IPS-18a (cell line): Measurements from ENCODE around the gene OR2T10.
"Not testable (repeated sequence)": the region's sequence is repeated elsewhere in the genome, so short reads cannot be mapped to it uniquely, and the experiment has no call there.

Source experiments
- H3K27ac ChIP-seq: one replicate; pipeline ENCODE4 v1.5.1; 2013; ENCODE audit warnings: low read length
- H3K27me3 ChIP-seq: one replicate; pipeline ENCODE4 v1.6.1; 2013; ENCODE audit warnings: mild to moderate bottlenecking, low read length; ENCODE audit not compliant: control insufficient read depth, insufficient read depth
- H3K36me3 ChIP-seq: one replicate; pipeline ENCODE4 v1.6.1; 2013; ENCODE audit warnings: low read depth, low read length; ENCODE audit not compliant: control insufficient read depth
- H3K4me1 ChIP-seq: one replicate; pipeline ENCODE4 v1.6.1; 2013; ENCODE audit warnings: low read depth, low read length; ENCODE audit not compliant: control insufficient read depth
- H3K4me3 ChIP-seq: one replicate; pipeline ENCODE4 v1.5.1; 2013; ENCODE audit warnings: low read length
- H3K9ac ChIP-seq: one replicate; pipeline ENCODE4 v1.6.1; 2013; ENCODE audit warnings: mild to moderate bottlenecking, low read length, moderate library complexity
- H3K9me3 ChIP-seq: one replicate; pipeline ENCODE4 v1.6.1; 2013; ENCODE audit warnings: low read depth, low read length; ENCODE audit not compliant: control insufficient read depth

OR2T10 gene, protein sequence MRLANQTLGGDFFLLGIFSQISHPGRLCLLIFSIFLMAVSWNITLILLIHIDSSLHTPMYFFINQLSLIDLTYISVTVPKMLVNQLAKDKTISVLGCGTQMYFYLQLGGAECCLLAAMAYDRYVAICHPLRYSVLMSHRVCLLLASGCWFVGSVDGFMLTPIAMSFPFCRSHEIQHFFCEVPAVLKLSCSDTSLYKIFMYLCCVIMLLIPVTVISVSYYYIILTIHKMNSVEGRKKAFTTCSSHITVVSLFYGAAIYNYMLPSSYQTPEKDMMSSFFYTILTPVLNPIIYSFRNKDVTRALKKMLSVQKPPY

DNA sequence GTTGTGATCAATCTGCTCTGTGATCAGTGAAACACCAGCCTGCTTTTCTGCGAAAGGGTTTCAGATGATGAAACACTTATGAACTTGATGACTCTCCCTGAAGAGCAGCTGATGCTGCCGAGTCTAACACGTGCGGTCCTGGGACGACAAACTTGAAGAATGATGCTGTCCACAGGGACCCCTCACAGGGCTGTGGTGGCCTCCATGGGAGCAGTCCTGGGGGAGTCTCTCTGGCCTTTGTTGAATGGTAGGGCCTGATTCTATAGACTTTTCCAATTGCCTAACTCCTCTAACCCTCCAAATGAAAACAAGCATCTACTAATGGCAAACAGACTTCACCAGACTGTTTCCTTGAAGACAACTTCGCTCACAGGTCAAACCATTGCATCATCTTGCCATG lies at the start of gene OR2T10:
OR2T10 (minus strand) TSS at position 112 of the 400 bp plus-strand sequence. CDS start 3,932 bp downstream, outside the sequence.
- H3K9me3 ChIP-seq = peaks cover 76% of the 10 kb centered on the region
- H3K4me1 ChIP-seq = no peaks in the 10 kb centered on the region
- H3K27me3 ChIP-seq = no peaks in the 10 kb centered on the region
- H3K36me3 ChIP-seq = no peaks in the 10 kb centered on the region
- H3K4me3 ChIP-seq = no peak within 1 kb of the TSS
- no peak within 1 kb of the TSS for H3K9ac ChIP-seq
- no peak within 1 kb of the TSS for H3K27ac ChIP-seq

- not testable (repeated sequence) for H3K4me3 ChIP-seq, H3K36me3 ChIP-seq, H3K9ac ChIP-seq, H3K27ac ChIP-seq, H3K27me3 ChIP-seq, H3K9me3 ChIP-seq, H3K4me1 ChIP-seq
Measured at GRCh38 chr1:248645178-248645577, 47.7 kb upstream of the OR2T10 start, which contains the start of gene OR2T35. OR2T35 (minus strand) TSS chr1:248645278; CDS start chr1:248639258, 6,020 bp downstream.

DNA sequence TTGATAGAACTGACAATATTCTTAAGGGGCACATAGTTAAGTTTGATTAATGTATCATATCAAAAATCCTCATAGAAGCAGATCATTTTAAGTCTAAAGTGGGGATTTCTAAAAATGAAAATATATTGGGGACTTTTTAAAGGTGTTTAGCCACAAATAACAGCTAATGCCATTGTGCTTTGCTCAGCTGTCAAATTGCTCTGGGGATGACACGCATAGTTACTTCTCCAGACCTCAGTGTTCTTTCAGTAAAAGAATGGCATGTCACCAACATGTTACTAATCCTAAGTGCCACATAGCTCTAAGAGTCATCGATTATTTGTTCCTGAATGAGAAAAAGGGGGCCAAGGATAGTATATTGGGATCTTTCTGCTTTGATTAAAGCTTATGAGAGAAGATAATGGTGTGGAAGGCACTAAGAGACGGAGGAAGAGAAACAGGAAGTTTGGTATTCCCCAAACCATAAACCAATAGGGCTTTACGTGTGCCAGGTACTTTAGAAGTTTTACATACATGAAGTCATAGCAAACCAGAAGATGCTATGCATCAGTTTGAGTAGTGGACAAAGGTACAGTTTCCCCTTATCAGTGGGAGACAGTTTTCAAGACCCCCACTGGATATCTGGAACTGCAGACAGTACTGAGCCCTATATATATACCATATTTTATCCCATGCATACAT lies 45.6 kb upstream of the OR2T10 start:
- not testable (repeated sequence) for H3K27me3 ChIP-seq, H3K9ac ChIP-seq, H3K27ac ChIP-seq, H3K4me1 ChIP-seq, H3K9me3 ChIP-seq, H3K36me3 ChIP-seq, H3K4me3 ChIP-seq

GRCh38 chr1:248641583-248641982 lies 44.1 kb upstream of the OR2T10 start:
- H3K27ac ChIP-seq, H3K9me3 ChIP-seq, H3K36me3 ChIP-seq, H3K27me3 ChIP-seq, H3K9ac ChIP-seq, H3K4me1 ChIP-seq, H3K4me3 ChIP-seq: not testable (repeated sequence)

- not testable (repeated sequence) for H3K36me3 ChIP-seq, H3K4me3 ChIP-seq, H3K9me3 ChIP-seq, H3K27ac ChIP-seq, H3K9ac ChIP-seq, H3K27me3 ChIP-seq, H3K4me1 ChIP-seq
Measured at GRCh38 chr1:248640906-248641305, 43.4 kb upstream of the OR2T10 start.

DNA sequence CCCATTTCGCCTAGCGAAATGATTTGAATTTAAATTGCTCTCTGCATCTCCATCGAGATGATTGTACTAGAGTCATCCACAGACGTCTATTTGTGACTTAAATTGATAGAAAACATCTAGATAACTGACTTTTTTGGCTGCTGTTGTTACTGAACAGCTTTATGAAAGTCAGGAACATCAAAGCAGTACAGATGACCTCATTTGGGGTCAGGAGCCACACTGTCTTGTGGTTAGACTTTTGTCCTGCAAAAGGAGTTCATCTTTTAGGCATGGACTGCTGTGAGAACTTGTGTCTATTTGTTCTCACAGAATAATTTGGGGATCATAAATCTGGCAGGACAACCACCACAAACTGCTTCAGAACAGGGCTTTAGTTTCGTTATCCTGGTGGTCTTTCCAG lies 42.2 kb upstream of the OR2T10 start:
- not testable (repeated sequence) for H3K27me3 ChIP-seq, H3K36me3 ChIP-seq, H3K9ac ChIP-seq, H3K9me3 ChIP-seq, H3K27ac ChIP-seq, H3K4me1 ChIP-seq, H3K4me3 ChIP-seq

- not testable (repeated sequence) for H3K4me3 ChIP-seq, H3K27me3 ChIP-seq, H3K4me1 ChIP-seq, H3K36me3 ChIP-seq, H3K9ac ChIP-seq, H3K27ac ChIP-seq
- H3K9me3 ChIP-seq = peaks cover 11% of the 10 kb centered on the region
Measured at GRCh38 chr1:248636612-248637011, 39.1 kb upstream of the OR2T10 start.

DNA sequence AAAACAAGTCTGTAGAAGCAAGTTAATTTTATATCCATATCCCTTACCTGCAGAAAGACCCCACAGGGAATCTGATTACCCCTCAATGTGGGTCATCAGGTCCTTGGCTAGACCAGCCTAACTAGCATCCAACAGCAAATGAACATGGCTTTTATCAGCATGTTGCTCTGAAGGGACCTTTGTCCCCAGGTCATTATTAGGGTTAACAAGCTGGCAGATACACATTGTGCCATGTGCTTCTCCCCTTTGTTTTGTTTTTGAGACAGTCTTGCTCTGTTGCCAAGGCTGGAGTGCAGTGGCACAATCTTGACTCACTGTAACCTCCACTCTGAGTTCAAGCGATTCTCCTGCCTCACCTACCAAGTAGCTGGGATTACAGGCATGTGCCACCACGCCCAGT lies 37.5 kb upstream of the OR2T10 start, which contains the start of gene OR2T11:
OR2T11 (minus strand) TSS at position 101 of the 400 bp plus-strand sequence. CDS start 7,963 bp downstream, outside the sequence.
- H3K4me3 ChIP-seq, H3K27ac ChIP-seq, H3K9ac ChIP-seq, H3K4me1 ChIP-seq, H3K36me3 ChIP-seq, H3K27me3 ChIP-seq: not testable (repeated sequence)
- peaks cover 27% of the 10 kb centered on the region for H3K9me3 ChIP-seq

DNA sequence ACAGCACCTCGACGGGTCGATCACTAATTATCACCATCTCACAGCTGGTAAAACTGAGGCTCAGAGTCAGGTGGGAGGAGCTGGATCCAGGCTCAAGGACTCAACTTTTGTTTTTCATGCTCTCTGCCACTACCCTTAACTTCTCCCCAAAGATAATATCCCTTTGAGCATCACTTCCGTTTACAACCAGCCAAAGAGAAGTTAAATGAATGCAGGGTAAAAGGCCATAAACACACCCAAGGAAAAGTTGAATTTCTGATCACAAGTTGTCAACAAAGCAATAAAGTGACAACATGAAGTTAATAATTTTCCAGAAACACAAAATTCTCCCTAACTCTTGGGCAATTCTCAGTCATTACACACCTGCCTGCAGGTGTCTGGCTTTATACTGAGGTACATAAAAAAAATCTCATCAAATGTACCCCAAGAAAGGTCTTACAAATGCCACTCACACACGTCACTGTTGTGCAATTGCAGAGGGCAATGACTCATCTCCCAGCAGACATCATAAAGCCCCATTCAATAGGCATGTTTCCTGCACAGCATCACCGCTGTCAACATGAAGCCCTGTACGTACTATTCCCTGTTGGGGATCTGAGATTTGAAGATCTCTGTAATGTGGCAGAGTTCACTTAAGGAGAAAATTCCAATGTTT lies 34.0 kb upstream of the OR2T10 start:
- H3K27ac ChIP-seq = no peak overlapping the region
- H3K4me3 ChIP-seq = no peak overlapping the region
- no peak overlapping the region for H3K9ac ChIP-seq
- H3K4me1 ChIP-seq = no peaks in the 10 kb centered on the region
- H3K27me3 ChIP-seq = no peaks in the 10 kb centered on the region
- peaks cover 58% of the 10 kb centered on the region for H3K9me3 ChIP-seq
- no peaks in the 10 kb centered on the region for H3K36me3 ChIP-seq

DNA sequence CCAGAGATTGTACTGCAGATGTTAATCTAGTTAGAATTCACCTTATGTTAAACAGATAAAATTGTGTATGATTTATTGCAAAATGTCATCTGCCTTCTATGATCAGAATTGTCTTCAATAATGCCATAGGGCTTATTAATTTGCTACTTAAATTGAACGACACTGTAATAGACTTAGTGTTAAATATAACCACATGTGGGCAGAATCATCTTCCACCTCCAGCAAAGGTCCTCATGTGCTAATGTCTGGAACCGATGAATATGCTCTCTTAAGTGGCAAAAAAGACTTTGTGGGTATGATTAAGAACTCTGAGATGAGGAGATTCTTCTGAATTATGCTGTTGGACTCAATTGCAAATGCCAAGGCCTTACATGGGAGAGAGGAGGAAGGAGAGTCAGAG lies 33.1 kb upstream of the OR2T10 start:
- Histone ChIP-seq H3K27ac (no peak overlapping the region), H3K9me3 (peaks cover 66% of the 10 kb centered on the region), H3K9ac (no peak overlapping the region), H3K36me3 (no peaks in the 10 kb centered on the region), H3K27me3 (no peaks in the 10 kb centered on the region), H3K4me1 (no peaks in the 10 kb centered on the region), H3K4me3 (no peak overlapping the region)

DNA sequence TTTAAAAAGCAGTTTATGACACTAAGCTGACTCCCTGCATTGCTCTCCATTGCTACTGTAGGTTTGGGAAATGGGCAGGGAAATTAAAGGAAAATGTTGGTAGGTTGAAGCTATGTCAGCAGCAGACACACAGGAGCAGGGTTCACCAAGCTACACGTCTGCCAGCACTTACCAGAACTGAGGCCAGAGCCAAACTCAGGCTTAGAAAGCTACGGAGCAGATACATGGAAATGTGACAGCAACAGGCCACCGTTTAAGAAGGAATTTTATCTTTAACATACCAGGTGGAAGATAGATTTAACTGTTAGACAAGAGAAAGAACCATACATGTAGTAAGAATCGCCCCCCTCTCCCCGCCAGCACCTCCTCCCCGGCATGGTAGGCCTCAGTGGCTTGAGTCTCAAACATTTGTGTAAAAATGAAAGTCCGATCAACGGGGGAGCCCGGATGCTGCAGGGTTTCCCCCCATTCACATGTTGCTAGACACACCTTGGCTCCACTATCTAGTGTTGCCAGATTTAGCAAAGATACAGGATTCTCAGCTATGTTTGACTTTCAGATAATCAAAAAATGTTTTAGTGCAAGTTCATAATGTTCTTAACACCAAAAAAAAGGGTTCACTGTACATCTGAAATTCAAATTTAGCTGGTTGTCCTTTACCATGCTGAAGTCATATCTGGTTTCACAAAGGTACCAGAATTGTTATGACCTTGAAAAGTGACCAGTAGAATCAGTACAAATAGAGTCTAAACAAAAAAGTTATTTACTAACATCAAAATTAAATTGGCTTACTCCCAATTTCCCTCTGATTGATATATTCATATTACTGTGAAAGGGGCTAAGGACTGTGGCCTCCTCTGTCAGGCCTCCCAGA lies 30.7 kb upstream of the OR2T10 start:
- H3K9ac ChIP-seq = no peak overlapping the region
- H3K9me3 ChIP-seq = peaks cover 79% of the 10 kb centered on the region
- H3K4me1 ChIP-seq = no peaks in the 10 kb centered on the region
- H3K27me3 ChIP-seq = no peaks in the 10 kb centered on the region
- H3K36me3 ChIP-seq = no peaks in the 10 kb centered on the region
- H3K27ac ChIP-seq = no peak overlapping the region
- H3K4me3 ChIP-seq = no peak overlapping the region
